NCI-H1436 (cell line): ENCODE measurements around the gene STPG1.

Experiments
- DNase-seq: peaks from one replicate; lab custom pipeline; 2025; lab: John Stamatoyannopoulos, UW

Gene STPG1

GRCh38 chr1:24317956-24318614 is 95.5 kb downstream of the STPG1 start:
- DNase-seq = no peak

- DNase-seq = no peak
Observed at GRCh38 chr1:24317081-24317480, 96.5 kb downstream of the STPG1 start.

- DNase-seq = no peak
Observed at GRCh38 chr1:24316645-24317044, 96.9 kb downstream of the STPG1 start.

GRCh38 chr1:24315391-24315790 is 98.2 kb downstream of the STPG1 start:
- no peak for DNase-seq

GRCh38 chr1:24311741-24312140 is 101.8 kb downstream of the STPG1 start:
- DNase-seq = no peak

GRCh38 chr1:24311234-24311633 is 102.3 kb downstream of the STPG1 start:
- DNase-seq = no peak

GRCh38 chr1:24309762-24310485 is 103.7 kb downstream of the STPG1 start:
- no peak for DNase-seq

- no peak for DNase-seq
Observed at GRCh38 chr1:24308365-24309015, 105.1 kb downstream of the STPG1 start.
